HG03565 (cell line): ENCODE data around the gene RNF213.
"Not testable (repeated sequence)": the region's sequence is repeated elsewhere in the genome, so short reads cannot be mapped to it uniquely, and the experiment has no call there.

Experiments
- ATAC-seq: cut with Tn5 transposase; IDR thresholded peaks from one replicate; pipeline ENCODE4 v1.9.1; 2021; ENCODE audit warnings: mild to moderate bottlenecking, moderate library complexity; ENCODE audit not compliant: unreplicated experiment

RNF213 gene

DNA sequence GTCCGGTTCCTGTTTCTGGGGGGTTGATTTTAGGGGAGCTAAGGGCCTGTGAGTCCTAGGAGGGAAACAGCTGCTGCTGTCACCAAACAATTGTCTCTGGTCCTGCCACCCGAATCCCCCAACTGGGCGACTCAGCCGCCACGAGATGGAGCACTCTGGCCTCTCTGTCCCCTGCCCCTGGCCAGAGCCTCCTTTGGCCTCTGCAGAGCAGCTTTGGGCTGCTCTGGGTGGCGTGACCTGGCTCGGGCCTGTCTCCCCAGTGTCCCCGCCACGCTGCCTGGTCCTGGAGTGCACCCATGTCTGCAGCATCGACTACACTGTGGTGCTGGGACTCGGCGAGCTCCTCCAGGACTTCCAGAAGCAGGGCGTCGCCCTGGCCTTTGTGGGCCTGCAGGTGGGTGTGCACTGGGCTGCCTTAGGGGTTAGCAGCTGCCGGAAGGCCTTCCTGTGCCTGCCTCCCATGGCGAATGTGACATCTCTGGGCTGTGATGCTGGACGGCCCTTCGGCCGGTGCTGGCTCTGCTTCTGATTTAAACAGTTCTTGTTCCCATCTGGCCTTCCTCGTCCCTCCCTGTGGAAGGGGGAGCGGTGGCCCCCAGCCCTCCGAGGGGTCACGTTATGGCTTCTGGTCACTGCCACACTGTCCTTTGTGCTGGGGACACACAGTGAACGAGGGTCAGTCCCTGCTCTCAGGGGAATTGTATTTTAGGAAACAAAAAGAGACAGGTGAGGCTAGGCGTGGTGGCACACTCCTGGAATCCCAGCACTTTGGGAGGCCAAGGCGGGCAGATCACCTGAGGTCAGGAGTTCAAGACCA is 11.6 kb upstream of the RNF213 start:
- no peak for ATAC-seq

- ATAC-seq: no peak
Observed at GRCh38 chr17:80251966-80252365, 8.7 kb upstream of the RNF213 start.

DNA sequence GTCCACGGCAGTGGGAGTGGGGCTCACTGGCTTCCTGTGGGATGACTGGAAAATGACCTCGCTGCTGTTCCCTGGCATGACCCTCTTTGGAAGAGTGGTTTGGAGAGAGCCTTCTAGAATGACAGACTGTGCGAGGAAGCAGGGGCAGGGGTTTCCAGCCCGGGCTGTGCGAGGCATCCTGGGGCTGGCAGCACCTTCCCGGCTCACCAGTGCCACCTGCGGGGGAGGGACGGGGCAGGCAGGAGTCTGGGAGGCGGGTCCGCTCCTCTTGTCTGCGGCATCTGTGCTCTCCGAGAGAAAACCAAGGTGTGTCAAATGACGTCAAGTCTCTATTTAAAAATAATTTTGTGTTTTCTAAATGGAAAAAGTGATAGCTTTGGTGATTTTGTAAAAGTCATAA is 7.8 kb upstream of the RNF213 start:
- ATAC-seq: no peak

GRCh38 chr17:80253631-80254395 is 6.8 kb upstream of the RNF213 start:
- ATAC-seq: no peak

DNA sequence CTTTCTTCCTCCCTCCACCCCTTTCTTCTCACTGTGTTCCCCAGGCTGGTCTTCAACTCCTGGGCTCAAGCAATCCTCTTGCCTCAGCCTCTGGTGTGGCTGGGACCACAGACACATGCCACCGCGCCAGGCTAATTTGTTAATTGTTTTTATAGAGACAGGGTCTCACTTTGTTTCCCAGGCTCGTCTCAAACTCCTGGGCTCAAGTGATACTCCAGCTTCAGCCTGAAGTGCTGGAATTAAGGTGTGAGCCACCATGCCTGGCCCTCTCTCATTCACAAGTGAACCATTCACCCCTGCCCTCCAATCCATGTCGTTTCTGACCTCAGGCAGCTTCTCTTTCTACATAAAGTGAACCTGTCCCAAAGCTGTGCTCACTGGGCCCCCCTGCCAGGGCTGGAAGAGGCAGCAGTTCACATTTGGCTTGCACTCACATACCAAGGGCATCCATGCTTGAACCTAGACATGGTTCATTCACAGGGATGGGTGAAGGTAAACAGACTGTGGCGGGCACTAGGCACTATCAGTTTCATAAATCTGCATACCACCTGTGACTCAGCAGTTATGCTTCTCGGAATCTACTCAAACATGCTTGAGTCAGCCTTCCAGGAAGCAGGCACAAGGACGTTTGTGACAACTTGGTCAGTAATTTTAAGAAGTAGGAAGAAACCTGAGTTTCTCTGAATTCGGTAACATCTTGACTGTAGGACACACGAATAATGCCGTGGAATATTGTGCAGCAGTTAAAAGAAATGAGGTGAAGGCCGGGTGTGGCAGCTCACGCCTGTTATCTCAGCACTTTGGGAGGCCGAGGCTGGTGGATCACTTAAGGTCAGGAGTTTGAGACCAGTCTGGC is 6.0 kb upstream of the RNF213 start:
- ATAC-seq: no peak

- ATAC-seq: no peak
Observed at GRCh38 chr17:80256034-80256350, 4.7 kb upstream of the RNF213 start.

DNA sequence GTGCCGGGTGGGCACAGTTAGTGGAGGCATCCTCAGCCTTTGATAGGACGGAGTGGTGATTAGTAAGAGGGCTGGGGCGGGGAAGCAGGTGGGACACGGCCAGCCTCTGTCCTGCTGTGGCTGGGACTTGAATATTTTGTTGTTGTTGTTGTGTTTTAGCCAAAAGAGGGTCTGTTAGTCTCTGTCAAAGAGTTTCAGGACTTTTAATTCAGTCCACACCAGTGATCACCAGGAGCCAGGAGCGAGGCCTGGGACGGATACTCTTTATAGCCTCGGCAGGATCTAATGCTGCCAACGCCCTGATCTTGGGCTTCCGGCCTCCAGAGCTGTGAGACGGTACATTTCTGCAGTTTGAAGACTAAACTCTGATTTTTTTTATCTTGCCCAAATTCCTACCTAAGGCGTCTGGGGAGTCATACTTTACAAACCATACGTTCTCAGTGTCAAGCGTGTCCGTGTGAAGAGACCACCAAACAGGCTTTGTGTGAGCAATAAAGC is 2.9 kb upstream of the RNF213 start:
- ATAC-seq: no peak

GRCh38 chr17:80258296-80258695 is 2.4 kb upstream of the RNF213 start:
- ATAC-seq: not testable (repeated sequence)

- no peak for ATAC-seq
Observed at GRCh38 chr17:80259457-80260068, 1.1 kb upstream of the RNF213 start.

DNA sequence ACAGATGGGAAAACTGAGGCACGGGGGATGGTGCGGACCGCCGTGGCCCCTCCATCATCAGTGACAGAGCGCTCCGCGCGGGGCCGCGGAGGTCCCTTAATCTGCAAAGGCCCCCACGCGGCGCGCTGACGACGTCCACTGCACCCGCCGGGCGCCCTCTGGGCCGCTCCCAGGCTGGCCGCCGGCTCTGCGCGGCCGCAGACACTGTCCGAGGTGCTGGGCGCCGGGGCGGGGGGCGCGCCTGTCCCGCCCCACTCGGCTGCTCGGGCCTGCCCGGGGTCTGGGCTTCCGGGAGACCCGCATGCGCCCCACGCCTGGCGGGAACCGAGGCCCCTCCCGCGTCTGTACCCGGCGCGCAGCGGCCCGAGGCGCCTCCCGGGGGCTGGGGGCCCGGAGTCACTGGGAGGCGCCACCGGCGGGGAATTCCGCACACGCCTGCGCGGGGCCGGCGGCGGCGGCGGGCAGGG is 550 bp upstream of the RNF213 start:
- peak; percentile 25 for ATAC-seq

GRCh38 chr17:80261159-80261894 is 675 bp downstream of the RNF213 start:
- ATAC-seq: no peak

DNA sequence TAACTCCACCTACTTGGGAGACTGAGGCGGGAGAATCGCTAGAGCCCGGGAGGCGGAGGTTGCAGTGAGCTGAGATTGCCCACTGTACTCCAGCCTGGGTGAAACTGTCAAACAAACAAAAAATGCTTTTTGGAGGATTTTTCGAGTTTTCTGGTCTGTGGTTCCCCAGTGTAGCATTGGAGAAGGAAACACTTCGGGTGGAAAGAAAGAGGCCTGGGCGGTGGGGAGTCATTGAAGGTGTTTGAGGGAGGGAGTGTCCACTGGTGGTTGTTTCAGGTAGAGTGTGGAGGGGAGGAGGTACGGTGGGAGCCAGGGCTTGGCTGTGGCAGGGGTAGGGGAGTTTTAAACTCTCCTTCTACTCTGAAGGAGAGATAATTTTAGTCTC is 1.2 kb downstream of the RNF213 start:
- ATAC-seq: no peak

DNA sequence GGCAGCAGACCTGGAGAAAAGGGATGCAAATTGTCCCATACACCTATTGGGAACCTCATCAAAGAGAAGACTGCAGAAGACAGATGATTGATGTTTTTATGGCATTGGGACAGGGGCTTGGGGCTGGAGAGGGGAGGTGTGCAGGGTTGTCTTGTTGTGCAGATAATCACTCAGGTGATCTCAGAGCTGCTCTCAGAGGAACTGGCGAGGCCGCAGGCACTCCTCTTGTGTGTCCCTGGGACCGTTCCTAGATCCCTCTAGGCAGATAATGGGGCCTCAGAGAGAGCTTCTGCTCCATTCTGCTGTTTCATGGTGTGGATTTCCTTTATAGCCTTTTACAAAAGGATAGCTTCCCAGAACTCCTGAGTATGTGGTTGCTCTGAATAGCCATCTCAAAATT is 1.6 kb downstream of the RNF213 start:
- ATAC-seq: no peak

DNA sequence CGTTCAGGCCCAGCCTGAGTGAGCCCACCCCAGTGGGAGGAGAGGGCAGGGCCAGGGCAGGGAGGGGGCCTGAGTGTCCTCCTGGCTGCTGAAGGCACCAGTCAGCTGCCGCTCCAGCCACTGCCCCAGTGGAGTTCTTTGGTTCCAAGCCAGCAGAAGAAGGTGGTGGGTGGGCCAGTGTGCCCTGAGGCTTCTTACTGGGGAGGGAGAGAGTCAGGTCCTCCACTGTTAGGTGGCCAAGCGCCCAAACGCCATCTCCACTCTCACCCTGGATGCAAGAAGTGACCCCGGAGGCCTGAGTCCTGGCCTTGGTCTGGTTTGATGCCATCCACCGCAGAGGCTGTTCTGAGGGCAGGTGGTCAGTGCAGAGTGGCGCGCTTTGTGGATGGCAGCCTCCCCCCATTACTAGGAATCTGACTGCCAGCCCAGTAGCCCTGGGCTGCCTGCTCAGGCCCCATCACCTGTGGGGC is 2.2 kb downstream of the RNF213 start:
- ATAC-seq: no peak

DNA sequence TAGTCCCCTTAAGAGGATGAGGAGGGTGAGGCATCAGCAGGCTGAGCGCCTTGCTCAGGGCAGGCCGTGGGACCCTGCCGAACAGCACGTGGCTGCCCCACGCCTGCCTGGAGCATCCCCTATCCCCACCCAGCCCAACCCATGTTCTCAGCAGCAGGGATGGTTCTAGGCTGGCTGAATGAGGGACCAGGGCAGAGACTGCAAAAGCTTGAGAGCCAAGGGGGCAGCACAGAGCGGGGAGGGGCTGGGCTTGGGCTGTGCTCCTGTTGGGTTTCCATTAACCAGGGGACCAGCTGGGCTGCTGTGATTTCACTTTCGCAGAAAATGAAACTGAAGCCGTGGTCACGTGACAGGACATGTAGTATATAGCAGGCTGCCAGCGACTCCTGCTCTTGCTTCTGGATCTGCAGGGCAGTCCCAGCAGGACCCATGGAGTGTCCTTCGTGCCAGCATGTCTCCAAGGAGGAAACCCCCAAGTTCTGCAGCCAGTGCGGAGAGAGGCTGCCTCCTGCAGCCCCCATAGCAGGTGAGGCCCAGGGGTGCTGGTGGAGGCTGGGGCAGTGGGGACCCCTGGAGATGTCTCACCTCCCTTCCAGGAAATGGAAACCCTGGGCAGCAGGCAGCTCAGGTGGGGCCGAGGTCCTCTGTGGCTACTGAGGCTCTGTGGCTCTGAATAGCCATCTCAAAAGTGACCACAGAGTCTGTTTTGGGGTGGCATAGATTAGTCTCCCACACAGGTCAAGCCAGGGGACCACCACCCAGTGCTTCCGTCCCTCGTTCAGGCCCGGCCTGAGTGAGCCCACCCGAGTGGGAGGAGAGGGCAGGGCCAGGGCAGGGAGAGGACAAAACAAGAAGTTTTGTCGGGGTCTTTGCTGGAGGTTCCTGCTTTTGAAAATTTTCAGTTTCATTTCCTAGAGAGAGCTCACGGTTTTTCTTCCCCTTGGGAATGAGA is 2.9 kb downstream of the RNF213 start:
- ATAC-seq: peak; percentile 35

DNA sequence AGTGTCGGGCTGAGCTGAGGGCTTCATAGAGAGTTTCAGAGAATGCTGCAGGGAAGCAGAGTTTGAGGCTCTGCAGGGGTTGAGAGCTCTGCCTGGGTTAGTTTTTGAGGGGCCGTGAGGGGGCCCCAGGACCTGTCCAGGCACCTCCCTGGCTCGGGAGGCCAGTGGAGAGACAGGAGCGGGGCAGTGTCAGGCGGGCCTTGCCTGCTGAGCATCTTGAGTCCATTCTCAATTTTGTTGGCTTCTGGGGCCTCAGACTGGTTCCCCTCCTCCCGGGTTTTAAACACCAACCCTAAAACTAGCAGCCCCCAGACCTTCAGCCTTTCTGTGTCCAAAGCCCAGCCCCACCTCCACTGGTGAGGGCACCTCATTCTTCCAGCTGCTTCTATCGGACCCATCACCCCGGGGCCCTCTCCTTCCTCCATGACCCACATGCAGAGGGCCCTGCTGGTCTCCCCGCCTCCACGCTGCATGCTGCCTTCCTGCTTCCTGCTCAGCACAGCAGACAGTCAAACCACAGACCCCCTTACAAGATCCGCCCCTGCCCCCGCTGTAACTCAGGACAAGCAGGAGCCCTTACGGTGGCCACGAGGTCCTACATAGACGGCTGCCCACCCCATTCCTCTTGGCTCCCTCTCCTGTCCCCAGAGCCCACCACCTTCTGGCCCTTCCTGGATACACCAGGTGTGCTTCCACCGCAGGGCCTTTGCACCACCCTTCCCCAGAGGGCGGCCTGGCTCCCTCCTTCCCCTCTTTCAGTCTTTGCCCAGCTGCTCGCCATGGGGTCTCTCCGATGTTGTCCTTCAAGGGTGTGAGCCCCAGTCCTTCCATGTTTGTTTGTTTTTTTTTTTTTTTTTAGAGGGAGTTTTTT is 3.8 kb downstream of the RNF213 start:
- no peak for ATAC-seq

DNA sequence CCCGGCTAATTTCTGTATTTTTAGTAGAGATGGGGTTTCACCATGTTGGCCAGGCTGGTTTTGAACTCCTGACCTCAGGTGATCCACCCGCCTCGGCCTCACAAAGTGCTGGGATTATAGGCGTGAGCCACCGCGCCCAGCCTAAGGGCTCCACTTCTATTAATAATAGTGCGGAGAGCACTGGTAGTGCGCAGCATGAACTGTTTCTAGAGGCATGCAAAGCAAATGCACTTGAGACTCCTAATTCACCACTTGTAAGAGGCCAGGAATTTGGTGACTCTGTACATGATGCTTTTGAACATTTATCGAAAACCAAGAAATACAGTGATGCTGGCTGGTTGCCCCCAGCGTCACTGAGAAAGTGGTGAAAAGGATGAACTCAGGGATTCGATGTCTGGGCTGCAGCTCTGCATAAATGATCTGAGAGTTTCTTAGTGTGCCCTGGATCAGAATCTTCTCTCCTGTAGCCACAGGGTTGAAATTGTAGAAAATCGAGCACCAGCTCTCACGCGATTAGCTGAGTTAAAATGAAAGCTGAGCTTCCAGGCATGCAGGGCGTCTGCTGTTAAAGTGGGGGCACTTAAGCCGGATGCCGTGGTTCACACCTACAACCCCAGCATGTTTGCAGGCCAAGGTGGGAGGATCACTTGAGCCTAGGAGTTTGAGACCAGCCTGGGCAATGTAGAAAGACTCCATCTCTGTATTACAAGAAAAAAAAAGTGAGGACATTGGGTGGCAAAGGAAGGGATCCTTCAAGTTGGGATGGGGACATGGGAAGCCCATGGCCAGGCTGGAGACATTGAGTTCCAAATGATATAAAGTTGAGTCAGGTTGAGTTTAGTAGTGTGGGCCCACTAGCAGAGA is 4.8 kb downstream of the RNF213 start:
- ATAC-seq: no peak
